Suprapubic skin (tissue), 4 donors: ENCODE measurements around the gene ACAD11. TPM values are rescaled to one million over a fixed set of nuclear protein-coding genes. Genes with fewer than 3 reads are reported as not detected.
"Not testable (repeated sequence)": the region's sequence is repeated elsewhere in the genome, so short reads cannot be mapped to it uniquely, and the experiment has no call there.

Experiments
- DNase-seq, 2 donors: peaks; one replicate each; pipeline ENCODE4 v3.0.0-alpha.2; 2019; ENCODE audit warnings: low spot score in 2 of 2
- H3K27ac ChIP-seq: fragments of 200-600 bp; sonication (generic); one replicate; pipeline ENCODE4 v1.5.1; 2019
- H3K27me3 ChIP-seq: fragments of 200-600 bp; sonication (generic); one replicate; pipeline ENCODE4 v1.5.1; 2019
- H3K36me3 ChIP-seq: fragments of 200-600 bp; sonication (generic); one replicate; pipeline ENCODE4 v1.5.1; 2019
- H3K4me1 ChIP-seq: fragments of 200-600 bp; sonication (generic); one replicate; pipeline ENCODE4 v1.5.1; 2019
- H3K4me3 ChIP-seq: fragments of 200-600 bp; sonication (generic); one replicate; pipeline ENCODE4 v1.5.1; 2019; ENCODE audit warnings: mild to moderate bottlenecking
- H3K9me3 ChIP-seq: fragments of 200-600 bp; sonication (generic); one replicate; pipeline ENCODE4 v1.5.1; 2019
- EP300 ChIP-seq: sonication (generic); formaldehyde crosslinking; IDR thresholded peaks from one replicate; pipeline ENCODE4 v1.6.1; 2017; ENCODE audit warnings: antibody characterized with exemption
- POLR2A ChIP-seq, 2 donors: fragments of 450-650 bp; IDR thresholded peaks; one replicate each; pipeline ENCODE4 v1.6.1; 2017; ENCODE audit warnings: antibody characterized with exemption in 2 of 2, mild to moderate bottlenecking in 2 of 2, moderate library complexity in 2 of 2
- POLR2AphosphoS5 ChIP-seq, 3 donors: sonication (generic); formaldehyde crosslinking; IDR thresholded peaks; one replicate each; pipeline ENCODE4 v1.6.1; 2017; ENCODE audit warnings: antibody characterized with exemption in 3 of 3
- WGBS: methylation state at CpG from one replicate; pipeline ENCODE4 v1.1.5; 2018; 5-methylcytosine and 5-hydroxymethylcytosine counted together
- total RNA-seq, 4 donors: library from RNA; depleted of rRNA; stranded (reverse); fragments of >200 nt; gene quantifications; one replicate each; pipeline ENCODE4 v1.1.0, GENCODE V29; 2016
- TF ChIP-seq, protein P1 (sequence below), 2 donors: fragments of 200-600 bp in 1 of 2; fragments of 450-650 bp in 1 of 2; sonication (generic) in 1 of 2; IDR thresholded peaks; one replicate each; pipeline ENCODE4 v1.5.1; 2016 to 2019; ENCODE audit warnings: antibody characterized with exemption in 2 of 2, mild to moderate bottlenecking in 1 of 2, moderate library complexity in 1 of 2

ACAD11 gene
- total RNA-seq, 4 donors from 2014 or later = 18.2 to 112 (median 23.3) TPM

DNA sequence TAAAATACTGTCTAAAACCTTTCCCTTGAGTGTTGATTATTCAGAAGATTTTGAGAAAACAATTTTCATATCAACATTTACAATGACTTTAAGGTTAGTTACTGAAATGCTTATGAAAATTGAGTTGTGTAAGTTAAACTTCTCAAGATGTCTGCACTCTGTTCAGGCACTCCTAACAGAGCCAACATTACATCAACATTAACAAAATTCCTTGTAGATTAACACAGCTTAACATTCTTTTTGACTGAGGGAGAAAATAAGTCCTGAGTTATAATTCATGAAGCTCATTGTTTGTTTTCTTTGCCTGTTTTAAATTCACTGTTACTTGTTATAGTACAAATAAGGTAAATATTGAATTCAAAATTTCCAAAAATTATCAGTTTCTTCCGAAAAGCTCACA lies 53.5 kb downstream of the ACAD11 start:
- no peak overlapping the region for H3K4me3 ChIP-seq
- 86% methylated on average over 1 of the region's 1 CpG for WGBS
- no peak overlapping the region for H3K27ac ChIP-seq
- peaks cover 22% of the 10 kb centered on the region for H3K36me3 ChIP-seq
- no peaks in the 10 kb centered on the region for H3K9me3 ChIP-seq
- TF ChIP-seq POLR2A (IDR thresholded peaks at IDR 0.05) (no peak), POLR2AphosphoS5 (IDR thresholded peaks at IDR 0.05) (no peak), EP300 (no peak)
- TF ChIP-seq, protein P1, sequence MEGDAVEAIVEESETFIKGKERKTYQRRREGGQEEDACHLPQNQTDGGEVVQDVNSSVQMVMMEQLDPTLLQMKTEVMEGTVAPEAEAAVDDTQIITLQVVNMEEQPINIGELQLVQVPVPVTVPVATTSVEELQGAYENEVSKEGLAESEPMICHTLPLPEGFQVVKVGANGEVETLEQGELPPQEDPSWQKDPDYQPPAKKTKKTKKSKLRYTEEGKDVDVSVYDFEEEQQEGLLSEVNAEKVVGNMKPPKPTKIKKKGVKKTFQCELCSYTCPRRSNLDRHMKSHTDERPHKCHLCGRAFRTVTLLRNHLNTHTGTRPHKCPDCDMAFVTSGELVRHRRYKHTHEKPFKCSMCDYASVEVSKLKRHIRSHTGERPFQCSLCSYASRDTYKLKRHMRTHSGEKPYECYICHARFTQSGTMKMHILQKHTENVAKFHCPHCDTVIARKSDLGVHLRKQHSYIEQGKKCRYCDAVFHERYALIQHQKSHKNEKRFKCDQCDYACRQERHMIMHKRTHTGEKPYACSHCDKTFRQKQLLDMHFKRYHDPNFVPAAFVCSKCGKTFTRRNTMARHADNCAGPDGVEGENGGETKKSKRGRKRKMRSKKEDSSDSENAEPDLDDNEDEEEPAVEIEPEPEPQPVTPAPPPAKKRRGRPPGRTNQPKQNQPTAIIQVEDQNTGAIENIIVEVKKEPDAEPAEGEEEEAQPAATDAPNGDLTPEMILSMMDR (IDR thresholded peaks at IDR 0.05) = no peak
- DNase-seq = no peak
- H3K4me1 ChIP-seq = no peaks in the 10 kb centered on the region
- H3K27me3 ChIP-seq = no peaks in the 10 kb centered on the region

DNA sequence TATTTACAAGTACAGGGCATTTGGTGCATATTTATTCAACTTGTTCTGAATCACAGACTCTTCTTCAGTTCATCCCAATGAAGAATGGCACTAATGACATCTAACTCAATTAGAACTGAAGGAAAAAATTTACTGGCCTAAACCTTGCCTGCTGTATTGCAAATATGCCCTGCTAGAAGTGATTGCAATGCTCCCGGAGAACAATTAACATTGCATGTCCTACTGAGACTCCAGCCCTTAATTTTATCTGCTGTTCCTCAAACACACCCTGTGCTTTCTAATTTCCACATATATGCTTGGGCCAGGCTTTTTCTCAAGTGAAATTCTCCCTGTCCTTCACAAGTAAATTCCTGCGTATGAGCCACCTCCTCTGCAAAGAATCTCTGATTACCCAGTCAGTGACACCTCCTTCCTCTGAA lies 54.2 kb downstream of the ACAD11 start:
- Histone ChIP-seq H3K27ac (no peak overlapping the region), H3K36me3 (peaks cover 22% of the 10 kb centered on the region), H3K9me3 (no peaks in the 10 kb centered on the region), H3K4me1 (no peaks in the 10 kb centered on the region), H3K4me3 (no peak overlapping the region), H3K27me3 (no peaks in the 10 kb centered on the region)
- no peak for DNase-seq
- 63% methylated on average over 2 of the region's 2 CpGs for WGBS
- TF ChIP-seq EP300 = no peak
- TF ChIP-seq POLR2A (IDR thresholded peaks at IDR 0.05) = no peak
- no peak for TF ChIP-seq POLR2AphosphoS5 (IDR thresholded peaks at IDR 0.05)
- TF ChIP-seq, protein P1 (IDR thresholded peaks at IDR 0.05) = no peak

DNA sequence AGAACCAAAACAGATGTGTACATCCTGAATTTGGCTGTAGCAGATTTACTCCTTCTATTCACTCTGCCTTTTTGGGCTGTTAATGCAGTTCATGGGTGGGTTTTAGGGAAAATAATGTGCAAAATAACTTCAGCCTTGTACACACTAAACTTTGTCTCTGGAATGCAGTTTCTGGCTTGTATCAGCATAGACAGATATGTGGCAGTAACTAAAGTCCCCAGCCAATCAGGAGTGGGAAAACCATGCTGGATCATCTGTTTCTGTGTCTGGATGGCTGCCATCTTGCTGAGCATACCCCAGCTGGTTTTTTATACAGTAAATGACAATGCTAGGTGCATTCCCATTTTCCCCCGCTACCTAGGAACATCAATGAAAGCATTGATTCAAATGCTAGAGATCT lies 59.0 kb downstream of the ACAD11 start:
- H3K4me3 ChIP-seq, H3K27ac ChIP-seq, H3K4me1 ChIP-seq, H3K36me3 ChIP-seq, H3K9me3 ChIP-seq, H3K27me3 ChIP-seq, DNase-seq: not testable (repeated sequence)
- no CpG with 5 or more reads among the region's 1 CpG for WGBS

DNA sequence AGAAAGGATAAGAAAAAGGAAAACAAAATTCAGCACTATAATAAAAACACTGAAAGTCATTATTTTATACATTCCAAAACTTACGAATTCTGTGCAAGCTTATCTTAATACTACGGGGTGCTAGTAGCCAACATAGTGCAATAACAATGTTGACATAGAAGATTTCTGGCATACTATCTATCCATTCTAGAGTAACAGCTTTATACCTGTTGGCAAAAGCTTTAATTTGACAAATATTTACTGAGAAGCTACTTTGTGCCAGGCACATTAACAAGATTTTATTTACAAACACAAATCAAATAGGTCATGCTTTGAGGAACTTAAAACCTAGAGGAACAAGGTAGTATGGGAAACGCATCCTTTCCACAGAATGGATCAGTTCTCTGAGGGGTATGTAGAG lies 61.4 kb downstream of the ACAD11 start:
- Histone ChIP-seq H3K4me3 (no peak overlapping the region), H3K36me3 (peaks cover 7% of the 10 kb centered on the region), H3K4me1 (peaks cover 23% of the 10 kb centered on the region), H3K9me3 (no peaks in the 10 kb centered on the region), H3K27ac (no peak overlapping the region), H3K27me3 (no peaks in the 10 kb centered on the region)
- WGBS = 43% methylated on average over 3 of the region's 3 CpGs
- no peak for TF ChIP-seq POLR2A (IDR thresholded peaks at IDR 0.05)
- no peak for TF ChIP-seq POLR2AphosphoS5 (IDR thresholded peaks at IDR 0.05)
- TF ChIP-seq, protein P1 (IDR thresholded peaks at IDR 0.05) = no peak
- no peak for TF ChIP-seq EP300
- no peak for DNase-seq

DNA sequence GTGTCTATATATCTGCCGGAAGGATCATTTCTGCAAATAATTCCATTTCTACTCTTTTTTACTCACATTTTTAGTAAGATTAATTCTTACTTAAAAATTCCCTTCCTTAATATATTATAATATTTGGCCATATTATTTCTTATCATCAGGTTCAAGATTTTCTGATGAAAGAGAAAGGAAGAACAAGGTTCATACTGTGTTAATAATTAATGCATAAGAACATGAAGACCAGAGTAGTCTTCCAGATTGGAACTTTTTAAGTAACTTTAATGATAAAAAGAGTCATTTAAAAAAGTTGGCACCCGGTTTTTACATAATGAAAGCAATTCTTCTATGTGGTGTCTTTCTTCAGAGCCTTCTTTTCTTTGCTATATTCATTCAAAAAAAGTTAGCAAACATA lies 61.9 kb downstream of the ACAD11 start:
- TF ChIP-seq EP300 = no peak
- DNase-seq = no peak
- no peaks in the 10 kb centered on the region for H3K27me3 ChIP-seq
- peaks cover 24% of the 10 kb centered on the region for H3K4me1 ChIP-seq
- no peaks in the 10 kb centered on the region for H3K9me3 ChIP-seq
- 45% methylated on average over 2 of the region's 2 CpGs for WGBS
- H3K4me3 ChIP-seq = peak overlapping the region; percentile 14
- peaks cover 2% of the 10 kb centered on the region for H3K36me3 ChIP-seq
- H3K27ac ChIP-seq = no peak overlapping the region

DNA sequence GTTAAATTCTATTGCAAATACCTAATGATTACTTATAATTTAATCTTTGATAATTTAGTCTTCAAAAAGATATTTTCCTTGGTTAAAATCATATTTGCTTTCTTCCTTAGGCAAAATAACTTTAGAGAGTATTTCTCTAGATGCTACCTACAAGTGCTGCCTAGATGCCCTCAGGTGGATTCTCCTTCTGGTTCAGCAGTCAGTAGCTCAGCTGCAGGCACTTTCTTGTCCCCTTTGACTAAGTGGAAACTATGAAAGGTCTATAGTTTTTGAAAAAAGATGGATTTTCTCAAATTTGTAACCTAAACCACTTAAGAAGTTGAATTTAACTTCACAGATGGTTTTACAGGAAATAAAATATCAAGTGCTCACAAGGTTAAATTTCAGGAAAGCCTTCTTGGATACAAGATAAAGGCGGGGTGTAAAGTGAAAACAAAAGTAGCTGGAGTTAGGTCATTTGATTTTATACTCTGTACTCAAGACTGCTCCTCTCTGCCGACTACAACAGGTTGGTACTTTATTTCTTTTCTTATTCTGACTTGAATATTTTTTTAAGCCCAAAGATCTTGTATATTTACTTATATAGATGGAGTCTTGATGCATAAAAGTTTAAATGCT lies 62.7 kb downstream of the ACAD11 start, which contains the start of gene ACKR4:
Gene ACKR4, plus strand, starts transcription at position 455 of the 618 bp plus-strand sequence. CDS start 3,128 bp downstream, outside the sequence.
- no peak for DNase-seq
- TF ChIP-seq POLR2AphosphoS5 (IDR thresholded peaks at IDR 0.05) = no peak
- TF ChIP-seq, protein P1 (IDR thresholded peaks at IDR 0.05) = no peak
- no peak for TF ChIP-seq POLR2A (IDR thresholded peaks at IDR 0.05)
- no peak for TF ChIP-seq EP300
- no peaks in the 10 kb centered on the region for H3K36me3 ChIP-seq
- WGBS = 20% methylated on average over 2 of the region's 2 CpGs
- peak within 1 kb of the TSS; percentile 14 for H3K4me3 ChIP-seq
- H3K27me3 ChIP-seq = no peaks in the 10 kb centered on the region
- no peak within 1 kb of the TSS for H3K27ac ChIP-seq
- H3K9me3 ChIP-seq = no peaks in the 10 kb centered on the region
- H3K4me1 ChIP-seq = peaks cover 24% of the 10 kb centered on the region
